OCI-LY7 (cell line): Measurements from ENCODE around the gene C2orf49.

Experiments used
- EZH2phosphoT487 ChIP-seq: fragments of 200-600 bp; sonication (generic); IDR thresholded peaks from 2 replicates; pipeline ENCODE4 v1.6.1; 2018; ENCODE audit warnings: low read depth, borderline replicate concordance, mild to moderate bottlenecking, mixed run types, antibody characterized with exemption, low read length, moderate library complexity, mixed read lengths
- TF ChIP-seq, protein P1 (sequence below): fragments of 200-600 bp; sonication (generic); conservative IDR thresholded peaks from 2 replicates; pipeline ENCODE4 v1.5.1; 2014; ENCODE audit warnings: mild to moderate bottlenecking, antibody characterized with exemption, low read length, moderate library complexity, mixed read lengths

DNA sequence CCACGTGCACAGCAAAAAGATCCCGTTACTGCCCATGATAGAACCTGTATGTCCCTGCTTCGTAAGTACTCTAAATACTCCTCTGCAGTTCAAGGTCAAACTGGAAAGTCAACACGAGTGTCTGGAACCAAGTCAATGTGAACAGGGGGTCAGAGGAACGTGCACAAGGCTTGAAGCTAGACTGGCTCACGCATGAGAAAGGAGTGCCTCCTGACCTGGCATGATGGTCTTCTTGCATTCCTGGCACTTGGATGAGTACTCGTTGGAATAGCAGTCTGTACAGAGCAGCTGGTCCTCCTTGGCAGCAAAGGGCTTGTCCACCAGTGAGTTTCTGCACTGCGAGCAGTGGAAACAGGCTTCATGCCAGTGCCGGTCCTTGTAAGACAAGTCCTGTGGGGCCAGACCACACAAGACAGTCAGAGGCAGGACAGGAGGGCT is 36.0 kb downstream of the C2orf49 start:
- TF ChIP-seq, protein P1, sequence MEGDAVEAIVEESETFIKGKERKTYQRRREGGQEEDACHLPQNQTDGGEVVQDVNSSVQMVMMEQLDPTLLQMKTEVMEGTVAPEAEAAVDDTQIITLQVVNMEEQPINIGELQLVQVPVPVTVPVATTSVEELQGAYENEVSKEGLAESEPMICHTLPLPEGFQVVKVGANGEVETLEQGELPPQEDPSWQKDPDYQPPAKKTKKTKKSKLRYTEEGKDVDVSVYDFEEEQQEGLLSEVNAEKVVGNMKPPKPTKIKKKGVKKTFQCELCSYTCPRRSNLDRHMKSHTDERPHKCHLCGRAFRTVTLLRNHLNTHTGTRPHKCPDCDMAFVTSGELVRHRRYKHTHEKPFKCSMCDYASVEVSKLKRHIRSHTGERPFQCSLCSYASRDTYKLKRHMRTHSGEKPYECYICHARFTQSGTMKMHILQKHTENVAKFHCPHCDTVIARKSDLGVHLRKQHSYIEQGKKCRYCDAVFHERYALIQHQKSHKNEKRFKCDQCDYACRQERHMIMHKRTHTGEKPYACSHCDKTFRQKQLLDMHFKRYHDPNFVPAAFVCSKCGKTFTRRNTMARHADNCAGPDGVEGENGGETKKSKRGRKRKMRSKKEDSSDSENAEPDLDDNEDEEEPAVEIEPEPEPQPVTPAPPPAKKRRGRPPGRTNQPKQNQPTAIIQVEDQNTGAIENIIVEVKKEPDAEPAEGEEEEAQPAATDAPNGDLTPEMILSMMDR, result no peak
- TF ChIP-seq EZH2phosphoT487, result no peak
